GM21576 (cell line): Measurements from ENCODE around the gene SLC11A1.

ENCODE experiments used
- ATAC-seq: cut with Tn5 transposase; IDR thresholded peaks from one replicate; pipeline ENCODE4 v1.9.1; 2021; ENCODE audit warnings: mild to moderate bottlenecking, moderate library complexity; ENCODE audit not compliant: unreplicated experiment

The SLC11A1 gene, protein sequence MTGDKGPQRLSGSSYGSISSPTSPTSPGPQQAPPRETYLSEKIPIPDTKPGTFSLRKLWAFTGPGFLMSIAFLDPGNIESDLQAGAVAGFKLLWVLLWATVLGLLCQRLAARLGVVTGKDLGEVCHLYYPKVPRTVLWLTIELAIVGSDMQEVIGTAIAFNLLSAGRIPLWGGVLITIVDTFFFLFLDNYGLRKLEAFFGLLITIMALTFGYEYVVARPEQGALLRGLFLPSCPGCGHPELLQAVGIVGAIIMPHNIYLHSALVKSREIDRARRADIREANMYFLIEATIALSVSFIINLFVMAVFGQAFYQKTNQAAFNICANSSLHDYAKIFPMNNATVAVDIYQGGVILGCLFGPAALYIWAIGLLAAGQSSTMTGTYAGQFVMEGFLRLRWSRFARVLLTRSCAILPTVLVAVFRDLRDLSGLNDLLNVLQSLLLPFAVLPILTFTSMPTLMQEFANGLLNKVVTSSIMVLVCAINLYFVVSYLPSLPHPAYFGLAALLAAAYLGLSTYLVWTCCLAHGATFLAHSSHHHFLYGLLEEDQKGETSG

DNA sequence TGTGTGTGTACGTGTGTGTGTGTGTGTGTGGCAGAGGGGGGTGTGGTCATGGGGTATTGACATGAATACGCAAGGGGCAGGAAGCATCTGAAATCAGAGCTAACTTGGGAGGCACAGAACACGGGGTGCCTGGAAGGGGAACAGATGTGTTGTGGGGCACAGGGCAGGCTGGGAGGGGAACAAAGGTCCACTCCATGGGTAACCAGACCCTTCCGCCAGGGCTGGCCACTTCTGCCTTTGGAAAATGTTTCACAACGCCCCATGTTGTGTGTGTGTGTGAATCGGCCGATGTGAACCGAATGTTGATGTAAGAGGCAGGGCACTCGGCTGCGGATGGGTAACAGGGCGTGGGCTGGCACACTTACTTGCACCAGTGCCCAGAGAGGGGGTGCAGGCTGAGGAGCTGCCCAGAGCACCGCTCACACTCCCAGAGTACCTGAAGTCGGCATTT is at the start of gene SLC11A1:
SLC11A1 (plus strand) TSS at position 358 of the 451 bp plus-strand sequence. CDS start 96 bp downstream, outside the sequence.
- no peak for ATAC-seq

DNA sequence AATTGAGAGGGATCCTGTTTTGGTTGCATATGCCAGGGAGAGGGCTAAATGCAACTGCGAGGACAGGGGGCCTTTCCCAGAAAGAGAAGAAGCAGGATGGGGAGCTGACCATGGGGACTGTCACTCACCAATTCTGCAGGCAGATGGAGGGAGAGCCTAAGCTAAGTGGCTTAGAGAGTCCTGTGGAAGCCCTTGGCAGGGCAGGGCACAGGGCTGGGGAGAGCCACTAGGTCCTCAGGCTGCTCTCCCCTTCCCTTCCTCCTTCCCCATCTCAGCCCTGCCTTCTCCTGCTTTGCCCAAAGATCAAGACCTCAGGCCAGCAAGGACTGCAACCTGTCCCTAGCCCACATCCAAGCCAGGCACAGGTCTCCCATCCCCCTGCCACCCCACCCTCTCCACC is 49.8 kb upstream of the SLC11A1 start:
- ATAC-seq: no peak

DNA sequence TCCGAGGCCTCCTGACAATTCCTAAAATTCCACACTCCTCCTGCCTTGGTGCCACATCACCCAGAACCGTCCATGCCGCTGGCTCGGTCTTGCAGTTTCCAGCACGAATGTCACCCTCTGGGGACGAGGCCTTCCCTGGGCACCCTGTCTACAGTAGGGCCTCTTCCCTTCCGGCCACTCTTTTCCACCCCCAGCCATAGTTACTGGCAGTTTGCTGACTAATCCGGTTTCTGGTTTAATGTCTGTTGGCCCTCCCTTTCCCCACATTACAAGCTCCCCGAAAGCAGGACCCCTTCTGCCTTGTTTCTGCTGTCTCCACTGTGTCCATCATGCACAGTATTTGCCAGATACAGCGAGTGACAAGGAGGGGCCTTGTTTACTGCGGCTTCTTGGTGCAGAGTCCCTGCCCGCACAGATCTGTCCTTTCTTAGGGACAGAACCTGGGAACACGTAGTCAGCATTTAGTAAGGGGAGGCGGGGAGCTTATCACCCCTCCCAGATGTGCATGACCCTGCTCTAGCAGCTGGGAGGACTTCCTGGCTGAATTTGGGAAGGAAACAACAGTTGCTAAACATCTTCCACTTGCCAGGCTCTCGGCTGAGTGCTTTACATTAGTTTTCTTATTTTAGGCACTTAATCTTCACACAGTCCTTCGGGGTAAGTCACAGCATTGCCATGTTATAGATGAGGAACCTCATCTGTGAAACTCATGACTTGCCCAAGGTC is 49.0 kb upstream of the SLC11A1 start:
- no peak for ATAC-seq

DNA sequence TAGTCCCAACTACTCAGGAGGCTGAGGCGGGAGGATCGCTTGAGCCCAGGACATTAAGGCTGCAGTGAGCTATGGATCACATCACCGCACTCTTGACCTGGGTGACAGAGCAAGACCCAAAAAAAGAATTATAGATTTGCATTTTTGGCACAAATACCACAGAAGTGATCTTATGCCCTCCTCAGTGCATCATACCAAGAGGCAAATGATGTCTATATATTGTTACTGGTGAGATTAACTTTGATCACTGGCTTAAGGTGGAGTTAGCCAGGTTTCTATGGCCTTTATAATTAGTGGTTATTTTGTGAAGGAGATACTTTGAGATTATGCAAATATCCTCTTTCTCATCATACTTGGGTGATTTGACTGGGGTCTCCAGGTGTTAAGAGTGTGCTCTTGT is 47.5 kb upstream of the SLC11A1 start:
- no peak for ATAC-seq

DNA sequence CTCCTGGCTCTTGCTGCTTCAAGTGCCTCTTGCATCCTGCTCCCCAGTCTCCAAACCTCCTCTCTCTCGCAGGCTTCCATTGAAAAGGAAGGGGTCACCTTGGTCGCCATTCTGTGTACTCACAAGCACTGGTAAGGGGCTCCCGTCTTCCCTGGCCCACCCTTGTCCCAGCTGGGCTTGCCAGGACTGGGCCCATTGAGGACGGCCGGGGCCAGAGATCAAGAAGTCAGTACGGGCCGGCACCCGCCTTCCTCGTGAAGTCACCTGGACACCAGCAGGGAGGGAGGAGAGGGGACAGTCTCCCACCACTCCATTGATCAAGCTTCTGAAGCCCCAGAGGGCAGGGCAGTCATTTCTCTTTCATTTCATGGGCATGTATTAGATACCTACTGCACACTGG is 41.4 kb upstream of the SLC11A1 start:
- ATAC-seq: no peak

DNA sequence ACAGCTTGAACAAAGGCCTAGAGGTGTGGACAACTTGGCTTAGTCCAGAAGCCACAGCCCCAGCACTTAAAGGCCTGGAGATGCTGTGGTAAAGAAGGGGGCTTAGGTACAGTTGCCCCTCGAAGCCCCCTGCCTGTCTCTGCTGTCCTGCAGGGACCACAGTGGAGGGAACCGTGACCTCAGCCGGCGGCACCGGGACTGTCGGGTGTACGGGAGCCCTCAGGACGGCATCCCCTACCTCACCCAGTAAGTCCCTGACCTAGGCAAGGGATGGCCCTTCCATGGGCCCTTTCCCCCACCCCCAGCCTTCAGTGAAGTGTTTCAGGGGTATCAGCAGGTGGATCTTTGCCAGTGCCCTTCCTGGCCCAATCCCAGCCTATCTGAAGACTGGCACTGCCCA is 40.7 kb upstream of the SLC11A1 start:
- no peak for ATAC-seq

DNA sequence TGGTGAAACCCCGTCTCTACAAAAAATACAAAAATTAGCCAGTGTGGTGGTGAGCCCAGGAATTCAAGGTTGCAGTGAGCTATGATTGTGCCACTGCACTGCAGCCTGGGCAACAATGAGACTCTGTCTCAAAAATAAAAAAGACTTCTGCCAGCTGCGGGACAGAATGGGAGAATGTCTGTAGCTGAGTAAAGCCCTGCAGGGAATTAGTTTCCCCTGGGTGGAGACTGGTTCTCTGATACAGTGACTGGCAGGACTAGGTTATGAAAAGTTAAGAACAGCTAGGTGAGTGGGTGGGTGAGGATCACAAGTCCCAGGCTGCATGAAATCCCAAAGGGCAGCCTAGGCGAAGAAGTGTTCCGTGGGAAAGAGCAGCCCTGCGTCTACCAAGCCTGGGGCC is 39.2 kb upstream of the SLC11A1 start:
- ATAC-seq: no peak

DNA sequence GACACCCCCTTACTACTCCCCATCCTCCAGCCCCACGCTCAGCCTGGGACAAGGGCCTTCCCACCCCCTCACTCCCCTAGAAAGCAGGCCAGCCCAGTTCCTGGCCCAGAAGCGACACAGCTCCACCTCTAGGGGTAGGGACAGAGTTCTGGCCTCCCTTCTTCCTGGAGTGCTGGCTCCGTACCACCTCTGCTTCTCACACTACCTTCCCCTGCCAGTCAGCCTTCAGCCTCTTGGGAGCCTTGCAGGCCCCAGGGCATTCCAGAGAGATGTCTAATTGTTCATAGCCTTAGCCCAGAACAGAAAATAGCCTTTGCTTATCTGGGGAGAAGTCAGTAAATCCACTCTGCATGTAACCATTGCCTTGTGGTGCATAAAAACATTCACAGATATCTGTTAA is 38.5 kb upstream of the SLC11A1 start:
- ATAC-seq: no peak

DNA sequence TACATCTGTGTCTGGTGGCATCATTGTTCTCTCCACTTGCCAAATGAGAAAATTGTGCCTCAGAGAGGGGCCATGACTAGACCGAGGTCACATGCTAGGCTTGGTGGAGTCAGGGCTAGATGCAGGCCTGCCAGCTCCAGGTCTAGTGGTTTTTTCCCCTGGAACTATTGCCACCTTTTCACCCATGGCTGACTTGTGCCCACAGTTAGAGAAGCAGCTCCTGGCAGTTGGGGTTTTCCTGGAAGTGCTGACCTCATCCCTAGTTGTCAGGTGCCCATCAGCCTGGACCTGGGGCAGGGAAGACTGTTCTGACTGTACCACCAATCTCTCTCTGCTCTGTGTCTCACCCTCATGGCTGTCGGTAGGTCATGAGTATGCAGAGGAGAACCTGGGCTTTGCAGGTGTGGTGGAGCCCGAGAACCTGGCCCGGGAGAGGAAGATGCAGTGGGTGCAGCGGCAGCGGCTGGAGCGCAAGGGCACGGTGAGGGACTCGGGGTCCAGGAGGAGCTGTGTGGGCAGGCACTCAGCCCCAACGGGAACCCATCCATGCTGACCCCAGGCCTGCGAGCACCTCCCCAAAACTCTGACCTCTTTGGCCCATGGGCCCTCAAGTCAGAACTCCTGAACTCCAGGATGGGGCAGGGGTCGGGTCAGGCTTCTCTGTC is 37.9 kb upstream of the SLC11A1 start:
- ATAC-seq: no peak

DNA sequence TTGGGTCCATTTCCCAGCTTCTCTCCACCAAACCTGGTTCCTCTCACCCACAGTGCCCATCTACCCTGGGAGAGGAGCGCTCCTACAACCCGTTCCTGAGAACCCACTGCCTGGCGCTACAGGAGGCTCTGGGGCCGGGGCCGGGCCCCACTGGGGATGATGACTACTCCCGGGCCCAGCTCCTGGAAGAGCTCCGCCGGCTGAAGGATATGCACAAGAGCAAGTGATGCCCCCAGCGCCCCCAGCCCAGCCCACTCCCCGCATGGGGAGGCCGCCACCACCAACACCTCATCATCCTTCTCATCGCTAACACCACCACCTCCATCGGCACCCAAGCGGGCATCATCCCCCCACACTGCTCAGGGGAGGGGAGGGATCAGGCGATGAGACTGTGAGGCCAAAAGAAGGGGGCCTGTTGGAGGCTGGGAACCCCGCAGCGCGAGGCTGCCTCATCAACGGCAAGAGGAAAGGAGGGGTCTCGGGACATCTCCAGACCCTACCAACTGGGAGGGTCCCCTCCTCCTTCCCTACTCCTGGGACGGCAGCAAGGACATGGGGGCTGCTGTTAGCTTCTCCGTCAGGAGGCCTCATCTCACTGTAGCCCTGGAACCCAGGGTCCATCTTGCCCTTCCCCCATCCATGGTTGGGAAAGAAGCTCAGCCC is 37.2 kb upstream of the SLC11A1 start:
- no peak for ATAC-seq

DNA sequence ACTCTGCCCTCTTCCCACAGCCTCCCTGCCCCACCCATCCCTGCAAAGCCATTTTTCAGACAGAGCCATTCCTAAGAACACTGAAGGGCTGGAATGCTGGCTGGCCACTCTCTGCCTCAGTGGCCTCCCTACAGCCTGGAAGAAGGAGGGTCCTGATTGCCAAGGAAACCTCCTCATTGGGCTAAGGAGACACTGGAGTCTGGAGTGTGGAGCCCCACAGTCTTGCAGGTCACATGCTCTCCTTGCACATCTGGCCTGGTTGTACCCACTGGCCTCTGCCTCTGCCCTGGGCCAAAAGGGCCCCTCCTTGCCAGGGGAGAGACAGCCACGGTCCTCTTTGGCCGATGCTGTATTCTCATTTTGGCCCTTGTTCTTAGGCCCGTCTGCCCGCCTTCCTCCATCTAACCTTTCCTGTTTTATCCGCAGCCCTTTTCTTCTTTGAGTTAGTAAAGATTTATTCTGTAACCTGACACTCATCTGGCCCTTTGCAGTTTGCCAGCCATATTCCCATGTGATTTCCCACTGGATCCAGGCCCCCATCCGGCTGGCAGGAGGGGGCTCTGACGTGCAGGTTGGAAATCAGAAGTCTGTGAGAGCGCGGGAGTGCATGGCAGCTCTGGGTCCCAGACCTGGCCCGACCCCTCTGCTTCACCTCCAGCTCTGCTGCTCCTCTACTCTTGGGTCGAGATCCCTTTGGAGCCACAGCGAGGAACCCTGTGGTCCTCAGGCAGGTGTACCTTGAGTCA is 36.4 kb upstream of the SLC11A1 start:
- ATAC-seq: no peak

DNA sequence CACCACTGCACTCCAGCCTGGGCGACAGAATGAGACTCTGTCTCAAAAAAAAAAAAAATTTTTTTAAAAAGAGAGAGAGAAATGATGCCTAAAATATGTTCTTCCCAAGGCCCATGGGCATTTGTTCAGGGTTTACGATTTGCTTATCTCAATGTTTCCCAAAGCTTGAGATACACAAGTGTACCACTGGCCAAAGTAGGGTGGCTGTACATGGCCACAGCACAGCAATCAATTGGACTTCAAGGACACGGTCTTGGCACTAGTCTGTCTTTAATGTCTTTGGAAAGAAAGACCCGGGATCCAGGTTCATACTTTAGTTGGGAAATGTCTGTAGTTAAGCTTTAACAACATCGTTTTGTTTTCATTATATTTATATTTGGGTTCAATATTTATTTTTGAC is 34.9 kb upstream of the SLC11A1 start:
- no peak for ATAC-seq

DNA sequence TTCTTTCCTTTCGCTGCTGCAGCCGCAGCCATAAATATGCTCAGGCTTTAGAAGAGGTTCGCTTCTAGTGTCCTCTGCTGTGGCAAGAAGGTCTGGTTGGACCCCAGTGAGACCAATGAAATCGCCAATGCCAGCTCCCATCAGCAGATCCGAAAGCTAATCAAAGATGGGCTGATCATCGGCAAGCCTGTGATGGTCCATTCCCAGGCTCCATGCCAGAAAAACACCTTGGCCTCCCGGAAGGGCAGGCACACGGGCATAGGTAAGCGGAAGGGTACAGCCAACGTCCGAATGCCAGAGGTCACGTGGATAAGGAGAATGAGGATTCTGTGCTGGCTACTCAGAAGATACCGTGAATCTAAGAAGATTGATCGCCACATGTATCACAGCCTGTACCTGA is 28.0 kb upstream of the SLC11A1 start:
- no peak for ATAC-seq

DNA sequence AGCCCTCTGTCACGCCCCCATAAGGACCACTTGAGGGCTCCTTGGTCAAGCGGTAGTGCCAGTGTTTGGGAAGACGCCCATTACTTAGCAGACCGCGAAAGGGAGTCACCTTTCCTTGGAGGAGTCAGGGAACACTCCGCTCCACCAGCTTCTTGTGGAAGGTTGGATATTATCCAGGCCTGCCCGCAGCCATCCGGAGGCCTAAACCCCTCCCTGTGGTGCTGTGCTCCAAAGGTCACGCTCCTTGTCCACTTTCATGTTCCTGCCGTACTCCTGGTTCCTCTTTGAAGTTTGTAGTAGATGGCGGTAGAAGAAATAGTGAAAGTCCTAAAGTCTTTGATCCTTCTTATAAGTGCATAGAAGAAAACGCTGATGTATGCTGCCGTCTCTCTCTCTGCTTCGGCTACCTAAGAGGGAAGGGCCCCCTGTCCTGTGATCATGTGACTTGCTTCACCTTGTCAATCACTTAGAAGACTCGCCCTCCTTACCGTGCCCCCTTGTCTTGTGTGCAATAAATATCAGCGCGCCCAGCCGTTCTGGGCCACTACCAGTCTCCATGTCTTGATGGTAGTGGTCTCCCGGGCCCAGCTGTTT is 27.1 kb upstream of the SLC11A1 start:
- no peak for ATAC-seq

DNA sequence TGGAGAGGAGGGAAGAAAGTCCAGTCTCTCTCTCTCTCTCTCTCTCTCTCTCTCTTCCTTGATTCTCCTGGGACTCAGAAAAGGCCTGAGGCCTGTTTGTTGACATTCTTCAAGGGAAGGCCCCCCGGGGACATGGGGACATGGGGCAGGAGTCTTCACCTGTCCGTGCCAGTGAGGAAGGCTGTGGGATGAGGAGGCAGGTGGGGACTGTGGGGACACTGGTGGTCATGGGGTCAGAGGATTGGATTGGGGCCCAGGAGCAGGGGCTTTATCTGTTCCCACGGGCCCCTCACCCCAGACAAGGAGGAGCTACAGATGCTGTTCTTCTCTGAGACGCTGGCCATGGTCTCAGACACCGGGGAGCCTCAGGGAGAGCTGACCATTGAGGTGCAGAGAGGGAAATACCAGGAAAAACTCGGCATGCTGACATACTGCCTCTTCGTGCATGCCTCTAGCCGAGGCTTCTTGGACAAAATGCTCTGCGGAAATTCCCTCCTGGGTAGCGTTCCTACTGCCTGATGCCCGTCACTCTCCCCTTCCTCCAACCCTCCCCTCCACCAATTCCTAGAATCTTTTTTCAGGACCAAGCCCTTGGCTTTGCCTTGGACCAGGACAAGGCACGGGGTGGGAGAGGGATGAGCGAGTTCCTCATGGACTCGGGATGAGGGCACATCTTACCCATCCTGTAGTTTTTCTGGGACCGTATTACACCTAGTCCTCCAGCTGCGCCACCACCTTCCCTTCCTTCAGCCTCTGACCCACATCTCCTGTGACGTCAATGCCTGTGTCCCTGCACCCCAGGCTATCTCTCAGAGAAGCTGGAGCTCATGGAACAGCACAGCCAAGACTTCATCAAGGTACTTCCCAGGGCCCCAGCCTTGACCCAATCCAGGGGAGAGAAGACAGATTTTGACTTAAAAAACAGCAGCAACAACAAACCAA is 24.6 kb upstream of the SLC11A1 start:
- ATAC-seq: no peak

DNA sequence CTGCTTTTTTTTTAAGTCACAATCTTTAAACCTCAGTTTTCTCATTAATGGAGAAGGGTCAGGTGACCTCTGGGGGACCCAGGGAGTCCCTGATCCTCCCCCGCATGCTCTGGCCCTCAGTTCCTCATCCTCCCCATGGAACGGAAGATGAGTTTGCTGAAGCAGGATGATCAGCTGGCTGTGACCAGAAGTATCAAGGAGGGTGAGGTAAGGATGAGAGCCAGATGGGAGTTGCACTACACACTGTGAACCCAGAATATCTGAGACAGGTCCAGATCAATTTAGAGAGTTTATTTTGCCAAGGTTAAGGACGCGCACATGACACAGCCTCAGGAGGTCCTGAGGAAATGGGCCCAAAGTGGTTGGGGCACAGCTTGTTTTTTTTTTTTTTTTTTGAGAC is 21.6 kb upstream of the SLC11A1 start:
- no peak for ATAC-seq

DNA sequence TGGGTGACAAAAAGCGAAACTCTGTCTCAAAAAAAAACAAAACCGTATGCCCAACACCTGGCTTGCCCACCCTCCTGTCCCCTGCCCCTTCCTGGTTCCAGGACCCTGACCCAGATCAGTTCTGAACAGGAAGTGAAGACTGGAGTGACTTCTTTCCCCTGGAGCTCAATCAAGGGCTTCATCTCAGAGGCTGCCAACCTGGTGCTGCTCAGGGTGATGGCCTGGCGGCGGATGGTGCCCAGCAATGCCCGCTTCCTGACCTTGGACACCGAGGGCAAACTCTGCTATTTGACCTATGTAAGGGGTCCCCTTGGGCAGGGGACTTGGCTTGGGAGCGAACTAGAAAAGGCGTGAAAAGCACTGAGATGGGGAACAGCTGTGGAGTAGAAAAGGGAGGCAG is 19.5 kb upstream of the SLC11A1 start:
- ATAC-seq: no peak

DNA sequence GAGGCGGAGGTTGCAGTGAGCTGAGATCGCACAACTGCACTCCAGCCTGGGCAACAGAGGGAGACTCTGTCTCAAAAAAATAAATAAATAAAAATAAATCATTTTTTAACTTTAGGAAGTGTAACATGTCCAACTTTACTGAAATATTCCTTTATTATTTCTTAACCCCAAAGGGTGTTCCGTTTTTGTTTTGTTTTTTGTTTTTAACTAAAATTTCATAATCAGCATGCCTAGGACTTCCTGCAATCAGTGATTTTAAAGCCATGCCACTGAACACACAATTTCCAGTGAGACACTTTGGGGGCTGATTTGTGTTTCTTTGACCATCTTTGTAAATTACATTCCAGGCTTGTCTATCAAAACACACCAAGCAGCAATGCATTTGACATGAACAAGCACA is 18.3 kb upstream of the SLC11A1 start:
- no peak for ATAC-seq

DNA sequence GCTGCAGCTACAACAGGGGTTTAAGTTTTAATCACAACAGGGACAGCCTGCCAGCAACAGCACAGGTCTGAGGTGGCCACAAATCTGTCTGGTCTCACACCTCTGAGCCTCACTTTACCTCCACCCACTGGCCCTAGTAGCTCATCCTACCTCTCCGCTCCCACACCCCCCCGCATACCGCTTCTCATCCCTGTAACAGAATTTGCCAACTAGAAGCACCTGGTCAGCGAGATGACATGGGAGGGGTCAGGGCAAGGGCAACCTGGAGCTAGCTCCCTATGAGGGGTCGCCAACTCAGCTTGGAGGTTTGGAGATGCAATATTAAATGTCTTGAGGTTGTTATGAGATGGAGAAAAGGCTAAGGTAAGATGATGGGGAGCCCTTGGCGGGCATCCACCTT is 17.9 kb upstream of the SLC11A1 start:
- ATAC-seq: no peak
